Stimulated activated CD8-positive, alpha-beta memory T cell treated with anti-CD3 and anti-CD28 coated beads, Interleukin-12 subunit alpha, Interleukin-12 subunit beta, amount 100 ng/mL, for 4 hours (primary cell): ENCODE data around the gene PIK3C2A.
"Not testable (repeated sequence)": the region's sequence is repeated elsewhere in the genome, so short reads cannot be mapped to it uniquely, and the experiment has no call there.

Experiments used
- DNase-seq: peaks from one replicate; pipeline ENCODE4 v3.0.0-alpha.2; 2020; ENCODE audit warnings: low read depth

The PIK3C2A gene, protein sequence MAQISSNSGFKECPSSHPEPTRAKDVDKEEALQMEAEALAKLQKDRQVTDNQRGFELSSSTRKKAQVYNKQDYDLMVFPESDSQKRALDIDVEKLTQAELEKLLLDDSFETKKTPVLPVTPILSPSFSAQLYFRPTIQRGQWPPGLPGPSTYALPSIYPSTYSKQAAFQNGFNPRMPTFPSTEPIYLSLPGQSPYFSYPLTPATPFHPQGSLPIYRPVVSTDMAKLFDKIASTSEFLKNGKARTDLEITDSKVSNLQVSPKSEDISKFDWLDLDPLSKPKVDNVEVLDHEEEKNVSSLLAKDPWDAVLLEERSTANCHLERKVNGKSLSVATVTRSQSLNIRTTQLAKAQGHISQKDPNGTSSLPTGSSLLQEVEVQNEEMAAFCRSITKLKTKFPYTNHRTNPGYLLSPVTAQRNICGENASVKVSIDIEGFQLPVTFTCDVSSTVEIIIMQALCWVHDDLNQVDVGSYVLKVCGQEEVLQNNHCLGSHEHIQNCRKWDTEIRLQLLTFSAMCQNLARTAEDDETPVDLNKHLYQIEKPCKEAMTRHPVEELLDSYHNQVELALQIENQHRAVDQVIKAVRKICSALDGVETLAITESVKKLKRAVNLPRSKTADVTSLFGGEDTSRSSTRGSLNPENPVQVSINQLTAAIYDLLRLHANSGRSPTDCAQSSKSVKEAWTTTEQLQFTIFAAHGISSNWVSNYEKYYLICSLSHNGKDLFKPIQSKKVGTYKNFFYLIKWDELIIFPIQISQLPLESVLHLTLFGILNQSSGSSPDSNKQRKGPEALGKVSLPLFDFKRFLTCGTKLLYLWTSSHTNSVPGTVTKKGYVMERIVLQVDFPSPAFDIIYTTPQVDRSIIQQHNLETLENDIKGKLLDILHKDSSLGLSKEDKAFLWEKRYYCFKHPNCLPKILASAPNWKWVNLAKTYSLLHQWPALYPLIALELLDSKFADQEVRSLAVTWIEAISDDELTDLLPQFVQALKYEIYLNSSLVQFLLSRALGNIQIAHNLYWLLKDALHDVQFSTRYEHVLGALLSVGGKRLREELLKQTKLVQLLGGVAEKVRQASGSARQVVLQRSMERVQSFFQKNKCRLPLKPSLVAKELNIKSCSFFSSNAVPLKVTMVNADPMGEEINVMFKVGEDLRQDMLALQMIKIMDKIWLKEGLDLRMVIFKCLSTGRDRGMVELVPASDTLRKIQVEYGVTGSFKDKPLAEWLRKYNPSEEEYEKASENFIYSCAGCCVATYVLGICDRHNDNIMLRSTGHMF (N-terminal part only)

DNA sequence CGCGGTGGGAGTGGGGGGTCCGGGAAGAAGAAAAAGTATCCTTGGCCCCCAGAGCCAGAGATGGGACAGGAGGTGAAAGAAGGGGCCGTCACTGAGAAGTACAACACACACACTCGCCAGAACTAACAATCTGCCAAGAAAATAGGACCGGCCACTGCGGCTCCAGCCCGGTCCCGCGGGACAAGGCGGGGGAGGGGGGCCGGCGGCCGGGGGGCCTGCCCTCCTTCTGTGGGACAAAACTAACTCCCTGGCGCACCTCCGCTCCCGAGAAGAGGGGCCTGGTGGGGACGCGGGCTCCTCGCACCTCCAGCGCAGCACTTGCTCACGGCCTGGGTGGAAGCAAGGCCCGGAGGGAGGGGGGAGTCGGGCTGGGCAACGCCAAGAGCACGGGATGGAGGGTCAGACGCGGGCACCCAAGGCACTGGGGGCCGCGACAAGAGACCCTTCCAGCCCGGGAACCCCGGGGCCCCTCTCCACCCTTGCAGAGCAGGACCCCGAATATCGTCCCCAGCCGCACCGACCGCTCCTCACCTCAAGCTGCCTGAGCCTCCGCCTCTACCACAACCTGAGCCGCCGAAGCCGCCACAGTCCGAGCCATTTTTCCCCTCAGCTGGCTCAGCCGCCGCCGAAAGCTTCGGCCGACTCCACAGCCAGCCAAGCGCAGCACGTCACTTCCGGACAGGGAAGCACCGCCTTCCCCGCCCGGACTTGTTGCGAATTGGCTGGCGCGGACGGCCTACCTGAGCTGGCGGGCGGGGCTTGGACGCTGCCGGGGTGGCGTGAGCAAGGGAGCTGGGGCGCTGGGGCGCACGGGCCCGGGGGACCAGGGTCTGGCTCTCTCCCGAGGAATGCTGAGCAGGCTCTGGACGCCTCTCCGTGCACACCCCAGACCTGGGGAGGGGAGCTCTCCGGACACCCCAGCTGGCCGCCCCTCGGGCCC is at the start of gene PIK3C2A:
Gene PIK3C2A, minus strand, starts transcription at position 670 of the 940 bp plus-strand sequence. CDS start 38,245 bp downstream, outside the sequence.
- peak; percentile 92 for DNase-seq

DNA sequence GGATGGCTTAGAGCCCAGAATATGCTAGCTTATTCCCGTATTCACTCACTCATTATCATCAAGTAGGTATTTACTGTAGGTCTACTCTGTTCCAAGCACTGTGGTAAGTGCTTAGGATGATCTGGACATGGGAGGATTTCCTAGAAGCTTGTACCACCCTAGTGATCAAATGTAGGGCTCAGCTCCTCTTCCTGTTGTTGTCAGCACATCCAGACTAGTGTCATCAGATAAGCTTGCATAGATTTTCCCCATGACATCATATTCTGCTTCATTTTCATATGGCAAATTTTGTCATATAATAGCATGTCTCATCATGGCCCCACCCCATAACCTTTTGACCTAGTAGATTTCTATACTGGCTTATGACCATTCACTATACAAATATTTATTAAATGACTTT is 49.4 kb upstream of the PIK3C2A start:
- no peak for DNase-seq

DNA sequence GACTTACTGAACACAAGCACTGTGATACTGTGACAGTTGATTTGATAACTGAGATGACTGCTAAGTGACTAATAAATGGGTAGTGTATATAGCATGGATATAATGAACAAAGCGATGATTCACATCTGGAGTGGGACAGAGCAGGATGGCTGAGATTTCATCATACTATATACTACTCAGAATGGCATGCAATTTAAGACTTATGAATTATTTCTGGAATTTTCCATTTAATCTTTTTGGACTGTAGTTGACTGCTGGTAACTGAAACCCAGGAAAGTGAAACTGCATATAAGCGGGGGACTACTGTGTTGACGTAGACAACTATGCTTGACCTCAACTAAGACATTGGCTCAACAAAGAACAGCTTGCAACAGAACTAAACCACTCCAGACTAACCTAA is 48.7 kb upstream of the PIK3C2A start:
- no peak for DNase-seq

DNA sequence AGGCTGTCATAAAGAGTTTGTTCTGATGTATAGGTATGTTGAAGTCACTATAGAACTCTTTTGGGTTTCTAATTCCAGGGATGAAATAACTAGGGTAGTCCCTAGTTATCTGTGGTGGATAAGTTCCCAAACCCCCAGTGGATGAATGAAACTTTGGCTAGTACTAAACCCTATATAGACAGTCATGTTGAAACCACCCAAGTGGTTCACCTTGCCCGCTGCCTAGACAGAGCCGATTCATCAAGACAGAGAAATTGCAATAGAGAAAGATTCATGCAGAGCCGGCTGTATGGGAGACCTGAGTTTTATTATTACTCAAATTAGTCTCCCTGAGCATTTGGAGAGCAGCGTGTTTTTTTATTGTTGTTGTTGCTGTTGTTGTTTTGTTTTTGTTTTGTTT is 44.9 kb upstream of the PIK3C2A start:
- DNase-seq: no peak

DNA sequence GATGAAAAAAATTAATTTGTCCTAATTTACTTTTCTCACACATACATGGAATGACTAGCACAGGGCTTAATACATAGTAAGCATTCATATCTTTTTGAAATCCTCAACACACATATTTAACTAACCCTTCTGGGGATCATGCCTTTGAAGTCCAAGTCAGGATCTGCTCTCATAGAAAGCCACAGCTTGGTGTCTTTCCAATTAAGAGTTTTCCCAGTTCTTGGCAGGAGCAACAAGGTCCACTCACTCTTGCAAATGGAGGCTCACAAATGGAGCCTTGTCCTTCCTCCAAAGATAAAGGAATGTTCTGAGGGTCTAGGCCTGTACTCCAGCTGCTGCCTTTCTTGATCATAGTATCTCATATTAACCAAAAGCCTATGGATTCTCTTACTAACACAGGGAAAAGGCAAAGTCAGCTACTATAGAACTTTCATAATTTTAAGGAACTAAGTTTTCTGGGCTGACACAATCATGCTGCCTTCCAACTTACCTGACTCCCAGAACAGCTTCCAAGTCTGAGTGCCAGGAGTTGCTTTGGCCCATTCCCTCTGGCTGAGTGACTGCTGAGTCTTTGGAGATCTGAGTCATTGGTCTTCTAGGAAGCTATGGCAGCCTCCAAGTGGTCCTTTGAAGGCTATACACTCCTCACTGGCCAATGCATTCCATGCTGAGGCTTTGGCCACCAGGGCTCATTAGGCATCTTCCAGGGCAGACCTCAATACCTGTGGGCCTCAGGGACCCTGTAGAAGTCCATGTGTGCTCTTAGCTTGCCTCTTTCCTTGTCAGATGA is 43.0 kb upstream of the PIK3C2A start:
- DNase-seq: no peak

DNA sequence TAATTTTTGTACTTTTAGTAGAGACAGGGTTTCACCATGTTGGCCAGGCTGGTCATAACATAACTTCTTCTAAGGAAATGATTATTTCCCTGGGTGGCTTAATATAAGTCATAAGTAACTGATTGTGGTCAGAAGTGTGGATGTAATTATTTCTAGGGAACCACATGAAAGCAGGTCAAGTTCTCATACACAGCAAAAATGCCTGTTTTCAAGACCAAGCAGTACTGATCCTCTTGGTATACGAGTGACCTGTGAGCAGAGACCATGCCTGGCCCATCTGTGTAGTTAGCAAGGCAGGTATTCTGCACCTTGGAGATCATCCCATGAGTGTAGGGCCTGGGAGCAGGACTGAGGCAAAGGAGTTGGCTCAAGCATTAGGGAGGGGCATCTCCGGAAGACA is 36.3 kb upstream of the PIK3C2A start:
- no peak for DNase-seq

DNA sequence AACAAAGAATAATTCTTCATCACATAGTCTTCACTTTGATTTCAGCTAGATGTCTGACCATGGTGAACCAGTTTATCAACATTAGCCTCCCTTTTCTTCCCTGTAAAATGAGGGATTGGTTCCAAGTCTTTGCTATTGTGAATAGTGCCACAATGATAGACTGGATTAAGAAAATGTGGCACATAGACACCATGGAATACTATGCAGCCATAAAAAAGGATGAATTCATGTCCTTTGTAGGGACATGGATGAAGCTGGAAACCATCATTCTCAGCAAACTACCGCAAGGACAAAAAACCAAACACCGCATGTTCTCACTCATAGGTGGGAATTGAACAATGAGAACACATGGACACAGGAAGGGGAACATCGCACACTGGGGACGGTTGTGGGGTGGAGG is 35.2 kb upstream of the PIK3C2A start:
- not testable (repeated sequence) for DNase-seq

DNA sequence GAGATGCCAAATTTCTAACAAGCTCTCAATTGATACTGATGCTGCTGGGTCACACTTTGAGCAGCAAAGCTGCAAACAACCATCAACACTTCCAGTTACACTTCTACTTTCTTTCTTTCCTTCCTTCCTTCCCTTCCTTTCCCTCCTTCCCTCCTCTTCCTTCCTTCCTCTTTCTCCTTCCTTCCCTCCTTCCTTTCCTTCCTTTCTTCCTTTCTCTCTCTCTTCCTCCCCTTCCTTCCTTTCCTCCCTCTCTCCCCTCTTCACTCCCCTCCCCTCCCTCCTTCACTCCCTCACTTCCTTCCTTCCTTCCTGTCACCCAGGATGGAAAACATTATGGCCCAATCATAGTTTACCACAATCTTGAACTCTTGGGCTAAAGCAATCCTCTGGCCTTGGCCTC is 33.0 kb upstream of the PIK3C2A start:
- no peak for DNase-seq

DNA sequence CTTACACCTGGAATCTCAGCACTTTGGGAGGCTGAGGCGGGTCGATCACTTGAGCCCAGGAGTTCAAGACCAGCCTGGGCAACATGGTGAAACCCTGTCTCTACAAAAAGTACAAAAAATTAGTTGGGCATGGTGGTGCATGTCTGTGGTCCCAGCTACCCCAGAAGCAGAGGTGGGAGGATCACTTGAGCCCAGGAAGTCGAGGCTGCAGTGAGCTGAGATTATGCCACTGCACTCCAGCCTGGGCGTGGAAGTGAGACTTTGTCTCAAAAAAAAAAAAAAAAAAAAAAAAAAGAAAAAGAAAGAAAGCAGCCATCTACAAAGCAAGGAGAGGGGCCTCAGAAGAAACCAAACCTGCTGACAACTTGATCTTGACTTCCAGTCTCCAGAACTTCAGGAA is 32.1 kb upstream of the PIK3C2A start:
- DNase-seq: not testable (repeated sequence)

DNA sequence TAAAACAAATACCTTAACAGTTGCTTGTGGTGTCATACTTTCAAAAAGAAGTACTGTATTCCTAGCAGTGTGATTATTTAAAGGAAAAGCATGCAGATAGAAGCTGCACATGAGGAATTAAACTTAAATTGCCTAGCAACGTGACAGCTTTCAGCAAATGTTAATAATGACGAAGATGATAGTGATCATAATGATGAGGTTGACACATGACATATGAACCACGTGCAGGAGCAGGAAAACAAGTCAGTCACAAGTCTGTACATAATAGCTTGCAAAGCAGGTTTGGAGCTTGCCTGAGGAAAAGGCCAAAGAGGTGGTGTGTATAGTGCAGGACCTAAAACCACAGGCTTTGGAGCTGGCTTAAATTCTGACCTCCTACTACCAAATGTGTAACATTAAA is 30.6 kb upstream of the PIK3C2A start:
- no peak for DNase-seq

DNA sequence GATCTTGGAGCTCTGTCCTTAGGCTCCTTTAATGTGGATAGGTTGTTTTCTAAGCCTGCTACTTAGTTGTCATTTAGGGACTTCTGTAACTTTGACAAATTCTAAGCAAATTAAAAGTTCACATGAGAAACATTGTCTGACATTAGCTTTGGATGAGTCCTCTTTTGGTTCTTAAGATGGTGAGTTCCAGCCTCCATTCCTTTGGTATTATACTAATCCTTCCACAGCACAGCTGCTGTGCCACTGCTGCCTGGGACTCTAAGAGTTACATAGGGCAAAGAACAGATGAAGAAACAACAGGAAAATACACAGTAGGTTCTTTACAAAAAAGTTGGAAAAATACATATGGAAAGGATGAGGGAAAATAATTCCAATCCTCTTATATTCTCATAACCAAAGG is 25.3 kb upstream of the PIK3C2A start:
- no peak for DNase-seq

DNA sequence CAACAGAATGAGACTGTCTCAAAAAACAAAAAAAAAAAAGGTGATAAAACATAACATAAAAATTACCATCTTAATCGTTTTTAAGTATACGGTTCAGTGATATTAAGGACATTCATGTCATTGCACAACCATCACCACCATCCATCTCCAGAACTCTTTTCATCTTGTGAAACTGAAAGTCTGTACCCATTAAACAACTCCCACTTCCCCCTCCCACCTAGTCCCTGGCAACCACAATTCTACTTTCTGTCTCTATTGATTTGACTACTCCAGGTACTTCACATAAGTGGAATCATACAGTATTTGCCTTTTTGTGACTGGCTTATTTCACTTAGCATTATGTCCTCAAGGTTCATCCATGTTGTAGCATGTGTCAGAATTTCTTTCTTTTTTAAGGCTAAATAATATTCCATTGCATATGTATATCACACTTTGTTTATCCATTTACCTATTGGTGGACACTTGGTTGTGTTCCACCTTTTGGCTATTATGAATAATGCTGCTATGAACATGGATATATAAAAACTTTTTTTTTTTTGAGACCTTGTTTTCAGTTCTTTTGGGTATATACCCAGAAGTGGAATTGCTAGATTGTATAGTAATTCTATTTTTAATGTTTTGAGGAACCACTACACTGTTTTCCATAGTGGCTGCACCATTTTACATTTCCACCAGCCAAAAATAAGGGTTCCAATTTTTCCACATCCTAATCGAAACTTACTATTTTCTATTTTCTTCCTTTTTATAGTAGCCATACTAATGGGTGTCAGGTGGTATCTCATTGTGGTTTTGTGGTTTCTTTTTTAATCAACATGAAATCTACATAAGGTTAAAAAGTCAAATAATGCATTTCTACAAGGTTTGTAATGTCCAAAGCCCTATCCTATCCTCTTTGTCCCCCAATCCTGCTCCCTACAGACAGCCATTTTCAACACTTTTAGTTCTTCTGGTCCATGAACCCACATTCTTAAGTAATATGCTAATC is 23.4 kb upstream of the PIK3C2A start:
- no peak for DNase-seq

DNA sequence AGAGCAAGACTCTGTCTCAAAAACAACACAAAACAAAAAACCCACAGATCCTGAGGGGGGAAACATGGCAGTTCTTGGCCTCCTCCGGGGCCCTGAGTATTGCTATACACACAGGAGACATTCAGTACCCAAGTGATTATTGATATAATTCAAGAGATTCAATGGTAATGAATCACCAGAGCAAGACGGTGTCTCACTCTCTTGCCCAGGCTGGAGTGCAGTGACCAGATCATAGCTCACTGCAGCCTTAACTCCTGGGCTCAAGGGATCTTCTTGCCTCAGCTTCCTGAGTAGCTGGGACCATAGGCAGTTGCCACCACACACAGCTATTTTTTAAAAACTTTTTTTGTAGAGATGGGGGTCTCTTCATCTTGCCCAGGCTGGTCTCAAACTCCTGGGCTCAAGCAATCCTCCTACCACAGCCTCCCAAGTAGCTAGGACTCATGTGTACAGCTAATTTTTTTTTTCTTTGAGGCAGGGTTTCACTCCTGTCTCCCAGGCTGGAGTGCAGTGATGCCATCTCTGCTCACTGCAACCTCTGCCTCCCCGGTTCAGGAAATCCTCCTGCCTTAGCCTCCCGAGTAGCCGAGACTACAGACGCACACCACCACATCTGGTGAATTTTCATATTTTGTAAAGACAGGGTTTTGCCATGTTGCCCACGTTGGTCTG is 21.8 kb upstream of the PIK3C2A start:
- no peak for DNase-seq

DNA sequence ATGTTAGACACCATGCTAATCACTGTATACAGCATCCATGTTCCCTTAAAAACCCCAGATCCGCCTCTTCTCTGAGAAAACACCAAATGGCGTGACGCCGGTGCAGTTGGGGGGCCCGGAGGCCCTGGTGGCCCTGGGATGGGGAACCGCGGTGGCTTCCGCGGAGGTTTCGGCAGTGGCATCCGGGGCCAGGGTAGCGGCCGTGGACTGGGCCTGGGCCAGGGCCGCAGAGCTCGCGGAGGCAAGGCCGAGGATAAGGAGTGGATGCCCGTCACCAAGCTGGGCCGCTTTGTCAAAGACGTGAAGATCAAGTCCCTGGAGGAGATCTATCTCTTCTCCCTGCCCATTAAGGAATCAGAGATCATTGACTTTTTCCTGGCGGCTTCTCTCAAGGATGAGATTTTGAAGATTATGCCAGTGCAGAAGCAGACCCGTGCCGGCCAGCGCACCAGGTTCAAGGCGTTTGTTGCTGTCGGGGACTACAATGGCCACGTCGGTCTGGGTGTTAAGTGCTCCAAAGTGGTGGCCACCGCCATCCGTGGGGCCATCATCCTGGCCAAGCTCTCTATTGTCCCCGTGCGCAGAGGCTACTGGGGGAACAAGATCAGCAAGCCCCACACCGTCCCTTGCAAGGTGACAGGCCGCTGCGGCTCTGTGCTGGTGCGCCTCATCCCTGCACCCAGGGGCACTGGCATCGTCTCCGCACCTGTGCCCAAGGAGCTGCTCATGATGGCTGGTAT is 20.6 kb upstream of the PIK3C2A start:
- DNase-seq: not testable (repeated sequence)

DNA sequence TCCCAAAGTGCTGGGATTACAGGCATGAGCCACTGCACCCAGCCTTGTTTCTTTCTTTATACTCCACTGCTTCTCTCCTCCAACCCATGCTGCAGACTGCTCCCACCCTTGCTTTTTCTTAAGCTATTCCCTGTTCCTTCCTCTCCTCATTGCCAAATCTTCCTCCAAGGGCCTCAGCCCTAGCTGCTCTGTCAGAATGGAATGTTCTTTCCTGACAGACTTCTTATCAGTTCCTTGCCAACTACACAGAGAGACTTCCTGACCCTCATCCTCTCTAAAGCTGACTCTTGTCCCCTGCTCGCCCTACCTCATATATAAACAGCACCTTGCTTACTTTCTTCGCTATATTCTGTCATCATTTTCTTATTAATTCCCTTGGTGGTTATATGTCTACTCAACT is 16.9 kb upstream of the PIK3C2A start:
- DNase-seq: no peak

DNA sequence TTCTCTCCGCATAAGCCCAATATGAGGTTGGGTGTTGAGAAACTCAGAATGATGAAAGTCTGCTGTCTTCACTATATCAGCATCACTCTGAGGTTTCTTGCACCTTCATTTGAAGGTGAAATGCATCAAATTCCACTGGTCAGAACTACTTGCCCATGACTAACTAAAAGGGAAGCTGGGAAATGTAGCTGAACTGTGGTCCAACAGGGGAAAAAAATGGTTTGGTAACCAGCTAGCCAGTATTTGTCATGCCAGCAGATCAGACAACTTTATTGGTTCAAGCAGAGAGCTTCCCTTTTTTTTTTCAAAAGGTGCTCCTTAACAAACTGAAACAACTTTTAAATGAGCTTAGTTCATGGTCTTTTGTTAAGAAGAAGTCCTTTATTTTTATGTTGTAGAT is 14.2 kb upstream of the PIK3C2A start:
- DNase-seq: no peak

DNA sequence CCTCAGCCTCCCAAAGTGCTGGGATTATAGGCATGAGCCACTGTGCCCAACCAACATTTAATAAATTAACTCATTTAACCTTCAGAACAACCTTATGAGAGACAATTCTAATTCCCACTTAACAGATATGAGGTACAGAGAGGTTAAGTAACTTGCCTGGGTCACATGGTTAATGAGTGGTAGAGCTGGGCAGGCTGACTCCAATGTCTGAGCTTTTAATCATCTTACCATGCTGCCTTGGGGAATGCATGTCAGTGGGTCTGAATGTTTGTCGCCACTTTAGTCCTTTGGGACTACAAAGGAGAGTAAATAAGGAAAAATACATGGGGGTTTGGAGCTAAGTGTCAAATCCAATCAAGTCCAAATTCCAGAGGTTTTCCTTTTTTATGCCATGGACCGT is 11.2 kb upstream of the PIK3C2A start:
- DNase-seq: no peak

DNA sequence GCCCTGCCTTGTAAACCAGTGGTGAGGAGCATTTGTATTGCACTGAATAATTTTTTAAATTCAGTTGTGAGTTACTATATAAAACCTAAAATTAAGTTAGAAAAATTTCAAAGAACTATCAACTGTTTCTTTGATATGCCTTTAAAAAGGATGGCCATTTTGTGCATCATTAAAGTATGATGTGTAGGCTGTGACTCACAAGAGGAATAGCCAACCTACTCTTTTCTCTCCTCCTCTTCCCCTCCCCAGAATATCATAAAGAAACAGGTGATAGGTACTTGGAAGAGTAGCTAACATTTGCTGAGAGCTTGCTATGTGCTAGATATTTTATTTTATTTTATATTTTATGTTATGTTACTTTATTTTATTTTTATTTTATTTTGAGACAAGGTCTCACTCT is 10.6 kb upstream of the PIK3C2A start:
- DNase-seq: no peak
